HG03378 (cell line): ENCODE results near the gene RPL27.
"Not testable (repeated sequence)": the region's sequence is repeated elsewhere in the genome, so short reads cannot be mapped to it uniquely, and the experiment has no call there.

Experiments
- ATAC-seq: cut with Tn5 transposase; IDR thresholded peaks from one replicate; pipeline ENCODE4 v1.9.1; 2021; ENCODE audit warnings: mild to moderate bottlenecking, moderate library complexity; ENCODE audit not compliant: unreplicated experiment

Gene RPL27

DNA sequence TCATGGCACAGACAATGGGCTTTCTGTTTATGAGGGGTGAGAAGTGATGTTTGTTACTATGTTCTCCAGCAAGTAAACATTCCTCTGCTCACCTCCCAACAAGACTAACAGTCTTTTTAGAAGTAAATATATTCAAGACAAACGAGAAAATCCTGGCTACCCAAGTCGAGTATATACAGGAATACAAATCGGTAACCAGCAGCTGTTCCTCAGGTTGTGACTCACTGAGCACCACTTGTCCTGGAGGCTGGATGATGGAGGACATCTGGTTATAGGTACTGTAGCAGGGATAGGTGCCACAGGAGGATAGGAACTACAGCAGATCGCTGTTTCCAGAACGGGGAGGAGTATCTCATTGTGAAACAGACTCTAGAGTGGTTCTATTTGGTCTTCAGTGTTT, 5.3 kb upstream of the RPL27 start:
- no peak for ATAC-seq

DNA sequence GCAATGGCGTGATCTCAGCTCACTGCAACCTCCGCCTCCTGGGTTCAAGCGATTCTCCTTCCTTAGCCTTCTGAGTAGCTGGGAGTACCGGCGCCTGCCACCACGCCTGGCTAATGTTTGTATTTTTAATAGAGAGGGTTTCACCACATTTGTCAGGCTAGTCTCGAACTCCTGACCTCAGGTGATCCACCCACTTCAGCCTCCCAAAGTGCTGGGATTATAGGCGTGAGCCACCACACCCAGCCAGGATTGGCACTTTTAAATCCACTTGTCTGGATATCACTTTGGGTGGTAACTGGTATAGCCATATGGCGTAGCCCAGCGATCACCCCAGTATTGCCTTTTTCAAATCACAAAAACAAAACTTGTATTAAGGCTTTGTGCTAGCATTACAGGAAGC, 4.3 kb upstream of the RPL27 start:
- not testable (repeated sequence) for ATAC-seq

DNA sequence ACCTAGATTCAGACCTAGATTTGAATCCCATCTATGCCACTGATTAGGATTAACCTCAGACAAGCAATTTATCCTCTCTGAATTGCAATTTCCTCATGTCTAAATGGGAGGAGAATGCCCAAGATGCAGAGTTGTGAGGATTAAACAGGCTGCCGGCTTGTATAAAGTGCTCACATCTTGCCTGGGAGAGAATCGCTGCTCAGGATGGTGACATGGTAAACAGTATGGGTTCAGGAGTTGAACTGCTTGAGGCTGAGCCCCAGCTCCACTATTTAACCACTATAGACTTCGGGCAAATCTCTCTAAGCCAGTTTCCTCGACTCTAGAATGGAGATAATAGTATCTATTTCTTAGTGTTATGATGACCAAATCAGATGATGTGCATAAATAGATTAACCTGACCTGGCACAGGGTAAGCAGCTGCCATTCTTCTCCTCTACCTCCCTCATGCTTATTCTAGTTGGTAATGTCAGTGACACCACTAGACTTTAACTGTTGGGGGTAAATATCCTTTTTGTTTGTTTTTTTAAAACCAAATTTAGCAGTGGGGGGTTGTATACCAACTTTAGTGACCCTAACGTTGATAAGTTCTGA, 732 bp upstream of the RPL27 start:
- ATAC-seq: no peak

GRCh38 chr17:42999003-42999525, 845 bp downstream of the RPL27 start:
- ATAC-seq: no peak

- not testable (repeated sequence) for ATAC-seq
Observed at GRCh38 chr17:43000894-43001293, 2.7 kb downstream of the RPL27 start.

DNA sequence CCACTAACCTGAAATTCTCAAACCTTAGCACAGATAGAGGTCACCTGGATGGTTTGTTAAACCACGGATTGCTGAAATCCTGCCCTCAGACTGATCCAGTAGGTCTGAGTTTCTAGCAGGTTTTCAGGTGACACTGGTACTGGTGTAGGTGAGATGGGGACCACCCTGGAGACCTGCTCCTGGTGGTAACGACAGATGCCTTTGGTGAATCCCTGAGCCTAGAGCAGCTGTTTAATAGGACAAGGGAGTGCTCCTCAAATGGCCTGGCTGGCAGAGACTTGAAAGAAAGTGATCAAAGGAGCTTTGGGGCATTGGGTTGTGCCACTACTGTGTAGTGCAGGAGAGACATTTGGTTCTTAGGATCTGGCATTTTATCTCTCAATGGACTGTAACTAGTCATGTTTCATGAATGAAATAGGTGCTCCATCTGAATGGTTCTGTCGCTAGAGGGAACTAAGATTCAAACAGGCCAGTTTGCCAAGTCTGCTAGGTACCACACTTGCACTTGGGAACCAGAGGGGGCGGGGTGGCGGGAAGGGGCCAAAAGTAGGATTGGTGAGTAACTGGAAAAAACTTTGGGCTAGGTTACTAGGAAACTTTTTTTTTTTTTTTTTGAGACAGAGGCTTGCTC, 5.4 kb downstream of the RPL27 start:
- ATAC-seq: no peak

- ATAC-seq: no peak
Observed at GRCh38 chr17:43006639-43007551, 8.7 kb downstream of the RPL27 start, which contains the start of gene IFI35. Gene IFI35 (plus strand): TSS chr17:43006784. CDS start chr17:43006948, 164 bp downstream.

DNA sequence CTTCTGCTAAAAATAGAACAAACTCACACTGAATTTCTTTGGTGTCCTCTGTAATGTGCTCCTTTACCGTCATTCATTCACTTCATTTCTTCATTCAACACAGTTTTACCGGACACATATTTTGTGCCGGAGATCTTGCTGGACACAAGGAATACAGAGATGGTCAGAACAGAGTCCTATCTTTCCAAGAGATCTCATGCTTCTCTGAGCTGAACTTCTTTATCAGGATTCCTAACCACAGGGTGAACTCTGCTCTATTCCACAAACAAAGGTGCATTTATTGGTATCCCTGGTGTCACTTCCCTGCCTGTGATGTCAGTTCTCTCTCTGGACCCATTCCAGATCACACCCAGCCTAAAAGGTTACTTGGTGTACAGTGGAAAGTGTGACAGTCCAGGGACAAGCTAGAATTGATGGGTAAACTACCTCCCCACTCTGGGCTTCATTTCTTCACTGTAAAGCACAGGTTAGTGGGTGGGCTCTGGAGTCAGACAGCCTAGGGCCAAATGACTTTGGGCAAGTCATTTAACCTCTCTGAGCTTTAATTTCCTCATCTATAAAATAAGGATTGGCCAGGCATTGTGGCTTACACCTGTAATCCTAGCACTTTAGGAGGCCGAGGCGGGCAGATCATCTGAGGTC, 12.6 kb downstream of the RPL27 start:
- no peak for ATAC-seq

DNA sequence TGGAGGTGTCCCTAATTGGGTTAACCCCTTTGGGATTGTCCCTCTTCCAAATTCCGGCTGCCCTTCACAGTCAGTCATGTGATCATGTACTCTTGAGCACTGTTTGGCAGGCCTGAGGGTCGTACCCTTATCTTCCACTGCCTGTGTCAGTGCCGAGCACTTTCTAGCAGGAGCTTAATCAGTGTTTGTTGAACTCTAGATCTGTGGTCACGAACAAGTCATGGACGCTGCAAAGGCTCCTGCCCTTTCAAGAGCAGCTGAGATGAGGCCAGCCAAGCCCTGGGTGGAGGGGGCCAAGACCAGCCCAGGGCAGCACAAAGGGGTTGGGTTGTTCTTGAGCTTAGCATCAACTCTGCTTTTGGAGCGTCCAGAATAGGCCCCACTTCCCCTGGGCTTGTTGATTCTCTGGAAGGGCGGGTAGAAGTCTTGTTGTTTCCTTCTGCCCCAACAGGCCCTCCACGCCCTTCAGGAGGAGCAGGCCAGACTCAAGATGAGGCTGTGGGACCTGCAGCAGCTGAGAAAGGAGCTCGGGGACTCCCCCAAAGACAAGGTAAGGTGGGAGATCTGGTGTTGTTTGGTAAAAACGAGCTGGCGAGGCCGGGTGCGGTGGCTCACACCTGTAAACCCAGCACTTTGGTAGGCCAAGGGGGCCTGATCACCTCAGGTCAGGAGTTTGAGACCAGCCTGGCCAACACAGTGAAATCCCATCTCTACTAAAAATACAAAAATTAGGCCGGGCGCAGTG, 13.7 kb downstream of the RPL27 start:
- no peak for ATAC-seq

- no peak for ATAC-seq
Observed at GRCh38 chr17:43013296-43013695, 15.1 kb downstream of the RPL27 start.

DNA sequence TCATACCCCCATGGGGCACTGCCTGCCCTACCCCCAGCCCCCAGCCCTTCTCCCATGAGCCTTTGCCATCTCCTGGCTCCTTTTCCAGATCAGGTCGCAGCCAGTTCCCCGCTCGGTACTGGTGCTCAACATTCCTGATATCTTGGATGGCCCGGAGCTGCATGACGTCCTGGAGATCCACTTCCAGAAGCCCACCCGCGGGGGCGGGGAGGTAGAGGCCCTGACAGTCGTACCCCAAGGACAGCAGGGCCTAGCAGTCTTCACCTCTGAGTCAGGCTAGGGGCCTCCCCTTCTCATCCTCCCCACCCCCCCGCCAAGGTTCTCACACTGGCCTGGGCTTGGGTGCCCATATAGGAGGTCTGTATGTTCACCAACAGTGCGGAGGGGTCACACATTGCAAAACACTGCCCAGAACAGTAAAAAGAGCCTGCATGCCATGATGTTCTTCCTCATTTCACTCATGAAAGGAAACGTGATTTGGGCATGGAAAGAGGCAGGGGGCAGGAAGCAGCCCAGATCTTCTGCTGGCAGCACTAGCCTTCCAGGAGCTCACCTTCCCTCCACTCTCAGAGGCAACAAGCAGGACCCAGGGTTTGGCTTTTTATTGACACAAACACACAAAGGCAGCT, 15.9 kb downstream of the RPL27 start:
- no peak for ATAC-seq

DNA sequence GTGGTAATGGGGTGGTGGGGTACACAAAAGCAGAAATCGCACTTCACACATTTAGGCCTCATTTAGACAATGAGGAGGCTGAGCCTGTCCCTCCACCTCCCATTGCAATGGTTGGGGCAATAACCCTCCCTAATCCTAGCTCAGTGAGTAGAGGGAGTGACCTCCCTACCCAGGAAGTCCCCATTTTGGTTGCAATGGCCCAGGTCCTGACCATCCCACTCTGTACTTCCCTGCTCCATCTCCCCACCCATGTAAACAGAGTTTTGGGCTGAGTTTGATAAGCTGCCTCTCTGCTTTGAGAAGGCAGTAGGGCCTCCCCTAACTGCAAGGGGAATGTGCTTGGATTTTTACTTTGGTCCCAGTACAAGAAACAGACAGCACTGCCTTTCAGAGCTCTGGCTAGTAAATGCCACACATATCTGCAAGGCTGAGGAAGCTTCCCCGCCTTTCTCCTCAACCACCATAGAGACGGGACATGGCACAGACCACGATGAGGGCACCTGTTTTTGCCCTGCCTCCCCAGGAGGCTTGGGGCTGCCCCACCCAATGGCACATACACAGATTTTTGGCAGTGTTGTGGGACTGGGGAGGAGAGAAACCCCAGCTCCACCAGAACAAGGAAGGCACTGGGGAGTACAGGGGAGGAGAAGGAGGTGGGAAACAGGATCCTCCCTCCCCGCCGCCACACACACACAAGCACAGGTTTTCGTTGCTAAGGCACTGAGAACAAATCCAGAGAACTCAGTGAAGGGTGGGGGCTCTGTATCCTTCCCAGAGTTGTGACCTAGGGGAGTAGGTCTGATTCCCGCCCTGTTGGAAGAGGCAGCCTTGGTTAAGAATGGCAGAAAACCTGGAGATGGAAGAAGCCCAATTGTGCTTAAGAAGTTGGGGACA, 16.7 kb downstream of the RPL27 start:
- no peak for ATAC-seq

DNA sequence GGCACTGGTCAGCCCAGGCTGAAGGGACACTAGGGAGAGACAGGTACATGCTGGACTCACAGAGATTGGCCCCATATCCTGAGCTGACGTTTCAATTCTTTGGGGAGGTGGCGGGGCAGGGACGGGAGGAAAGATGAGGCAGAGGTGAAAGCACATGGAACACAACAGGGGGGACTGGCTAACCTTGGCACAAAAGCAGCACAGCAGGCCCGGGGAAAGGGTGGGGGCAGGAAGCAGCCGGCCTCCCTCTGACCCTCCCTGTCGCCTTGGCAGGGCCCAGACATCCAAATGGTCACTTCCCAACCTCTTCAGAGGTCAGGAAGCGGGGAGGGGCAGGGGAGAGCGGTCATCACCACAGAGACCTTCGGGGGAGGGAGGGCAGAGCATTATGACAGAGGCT, 17.4 kb downstream of the RPL27 start:
- no peak for ATAC-seq

- ATAC-seq: no peak
Observed at GRCh38 chr17:43016216-43016615, 18.0 kb downstream of the RPL27 start.

- no peak for ATAC-seq
Observed at GRCh38 chr17:43018008-43018853, 20.0 kb downstream of the RPL27 start.

- no peak for ATAC-seq
Observed at GRCh38 chr17:43018932-43019331, 20.7 kb downstream of the RPL27 start.

- ATAC-seq: no peak
Observed at GRCh38 chr17:43019418-43019817, 21.2 kb downstream of the RPL27 start.

DNA sequence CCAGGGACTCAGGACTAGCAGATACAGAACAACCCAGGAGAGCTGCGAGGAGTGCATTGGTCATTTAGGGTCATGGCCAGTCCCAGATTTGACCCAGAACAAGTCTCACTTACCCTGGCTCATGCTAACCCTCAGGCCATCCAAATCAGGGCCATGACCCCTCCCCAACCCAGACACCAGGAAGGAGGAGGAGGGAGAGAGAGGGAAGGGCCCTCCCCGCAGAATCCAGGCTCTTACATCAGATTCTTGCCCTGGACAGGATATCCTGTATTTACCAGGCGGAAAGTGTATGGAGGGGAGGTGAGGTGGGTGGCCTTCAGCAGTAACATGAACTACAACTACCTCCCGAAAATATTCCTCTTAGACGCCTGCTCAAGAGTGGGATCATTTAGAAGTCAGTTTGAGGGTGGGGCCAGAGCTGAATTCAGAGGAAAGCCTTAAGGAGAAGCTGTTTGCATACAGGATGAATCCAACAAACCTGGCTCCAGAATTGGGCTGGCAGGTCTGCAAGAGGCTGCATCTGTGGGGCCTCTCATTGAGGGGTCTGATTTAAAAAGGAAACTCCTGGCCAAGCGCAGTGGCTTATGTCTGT, 21.9 kb downstream of the RPL27 start:
- ATAC-seq: no peak
